HUDEP-2 (cell line): ENCODE measurements around the gene PTRHD1.

Experiments used
- DNase-seq, 76 experiments: peaks; one replicate each; lab custom pipeline; 2025; ENCODE audit not compliant: unreplicated experiment in 76 of 76; lab: John Stamatoyannopoulos, UW

PTRHD1 gene

GRCh38 chr2:24830786-24831185 lies 37.6 kb upstream of the PTRHD1 start:
- DNase-seq: no peak

- DNase-seq: no peak
Observed at GRCh38 chr2:24830351-24830750, 37.2 kb upstream of the PTRHD1 start.

GRCh38 chr2:24828238-24828996 lies 35.2 kb upstream of the PTRHD1 start:
- no peak for DNase-seq

GRCh38 chr2:24827321-24828237 lies 34.4 kb upstream of the PTRHD1 start:
- peak in 73 of 76 experiments; percentile 6 to 84 (median 59) for DNase-seq

GRCh38 chr2:24826773-24827145 lies 33.6 kb upstream of the PTRHD1 start:
- DNase-seq: peak in 2 of 76 experiments; percentile 4 to 9

- DNase-seq: no peak
Observed at GRCh38 chr2:24825883-24826772, 32.9 kb upstream of the PTRHD1 start.

- DNase-seq: peak in 18 of 76 experiments; percentile 3 to 23 (median 13)
Observed at GRCh38 chr2:24824966-24825882, 32.0 kb upstream of the PTRHD1 start.

- no peak for DNase-seq
Observed at GRCh38 chr2:24824071-24824588, 30.9 kb upstream of the PTRHD1 start.

- no peak for DNase-seq
Observed at GRCh38 chr2:24822049-24822706, 29.0 kb upstream of the PTRHD1 start.

- no peak for DNase-seq
Observed at GRCh38 chr2:24821433-24821891, 28.3 kb upstream of the PTRHD1 start.

- DNase-seq: no peak
Observed at GRCh38 chr2:24820598-24821432, 27.6 kb upstream of the PTRHD1 start.

- no peak for DNase-seq
Observed at GRCh38 chr2:24820175-24820513, 27.0 kb upstream of the PTRHD1 start.

- no peak for DNase-seq
Observed at GRCh38 chr2:24819442-24820174, 26.4 kb upstream of the PTRHD1 start.

GRCh38 chr2:24818721-24819167 lies 25.6 kb upstream of the PTRHD1 start:
- peak in 9 of 76 experiments; percentile 7 to 52 (median 26) for DNase-seq

- DNase-seq: no peak
Observed at GRCh38 chr2:24816884-24817283, 23.7 kb upstream of the PTRHD1 start.

GRCh38 chr2:24816404-24816803 lies 23.2 kb upstream of the PTRHD1 start:
- no peak for DNase-seq

GRCh38 chr2:24815171-24815570 lies 22.0 kb upstream of the PTRHD1 start:
- no peak for DNase-seq
